HCT116 (cell line): Measurements from ENCODE around the gene CEP72.
"Not testable (repeated sequence)": the region's sequence is repeated elsewhere in the genome, so short reads cannot be mapped to it uniquely, and the experiment has no call there.

Source experiments
- CEBPB ChIP-seq: IDR thresholded peaks from 2 replicates; pipeline ENCODE4 v1.6.1; 2012; ENCODE audit warnings: low read depth
- EZH2 ChIP-seq: fragments of 200-600 bp; sonication (generic); IDR thresholded peaks from 2 replicates; pipeline ENCODE4 v1.6.1; 2017; ENCODE audit warnings: antibody characterized with exemption, mixed run types
- TF ChIP-seq, protein P1 (sequence below), 3 experiments: fragments of 200-600 bp in 1 of 3; sonication (generic) in 1 of 3; IDR thresholded peaks in 2 of 3; conservative IDR thresholded peaks in 1 of 3; 2 replicates each; pipeline ENCODE4 v1.5.1; 2012 to 2017; ENCODE audit warnings: low read depth in 2 of 3, low read length in 2 of 3, antibody characterized with exemption in 1 of 3, borderline replicate concordance in 1 of 3, control low read depth in 1 of 3, mild to moderate bottlenecking in 1 of 3, mixed read lengths in 1 of 3, mixed run types in 1 of 3, moderate library complexity in 1 of 3; ENCODE audit not compliant: insufficient read depth in 1 of 3

DNA sequence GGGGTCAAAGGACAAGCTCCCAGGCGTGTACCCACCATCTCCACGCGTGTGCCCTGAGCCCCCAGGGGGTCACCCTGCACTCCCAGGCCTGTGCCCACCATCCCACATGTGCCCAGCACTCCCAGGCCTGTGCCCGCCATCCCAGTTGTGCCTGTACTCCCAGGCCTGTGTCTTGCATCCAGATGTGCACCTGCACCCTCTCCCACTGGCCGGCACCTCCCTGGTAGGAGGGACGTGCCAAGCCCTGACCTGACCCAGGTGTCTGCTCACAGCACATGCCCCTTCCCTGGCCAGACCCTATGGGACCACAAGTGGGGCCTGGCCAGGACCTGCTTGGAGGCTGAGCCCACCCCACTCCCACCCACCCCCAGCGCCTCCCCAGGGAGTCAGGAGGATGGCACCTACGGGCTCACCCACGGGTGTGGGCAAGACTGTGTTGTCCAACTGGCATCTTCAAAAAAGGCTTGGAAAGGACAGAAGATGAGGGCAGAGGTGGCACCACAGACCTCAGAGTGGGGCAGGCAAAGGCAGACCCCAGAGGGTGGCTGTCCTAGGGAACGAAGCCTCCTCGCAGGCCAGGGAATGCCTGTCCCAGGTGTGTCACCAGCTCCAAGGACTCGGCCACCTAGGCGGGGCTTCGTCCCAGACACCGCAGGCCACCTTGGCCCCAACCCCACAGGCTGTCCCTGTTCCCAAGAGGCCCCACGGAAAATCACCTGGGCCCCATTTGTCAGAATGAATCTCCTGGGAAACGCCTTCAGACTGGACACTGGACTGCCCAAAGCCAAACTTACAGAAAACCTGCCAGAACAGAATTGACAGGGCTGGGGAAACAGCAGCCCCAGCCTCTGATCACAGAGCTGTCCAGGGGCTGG, 69.4 kb downstream of the CEP72 start:
- TF ChIP-seq EZH2, CEBPB: not testable (repeated sequence)
- TF ChIP-seq, protein P1, sequence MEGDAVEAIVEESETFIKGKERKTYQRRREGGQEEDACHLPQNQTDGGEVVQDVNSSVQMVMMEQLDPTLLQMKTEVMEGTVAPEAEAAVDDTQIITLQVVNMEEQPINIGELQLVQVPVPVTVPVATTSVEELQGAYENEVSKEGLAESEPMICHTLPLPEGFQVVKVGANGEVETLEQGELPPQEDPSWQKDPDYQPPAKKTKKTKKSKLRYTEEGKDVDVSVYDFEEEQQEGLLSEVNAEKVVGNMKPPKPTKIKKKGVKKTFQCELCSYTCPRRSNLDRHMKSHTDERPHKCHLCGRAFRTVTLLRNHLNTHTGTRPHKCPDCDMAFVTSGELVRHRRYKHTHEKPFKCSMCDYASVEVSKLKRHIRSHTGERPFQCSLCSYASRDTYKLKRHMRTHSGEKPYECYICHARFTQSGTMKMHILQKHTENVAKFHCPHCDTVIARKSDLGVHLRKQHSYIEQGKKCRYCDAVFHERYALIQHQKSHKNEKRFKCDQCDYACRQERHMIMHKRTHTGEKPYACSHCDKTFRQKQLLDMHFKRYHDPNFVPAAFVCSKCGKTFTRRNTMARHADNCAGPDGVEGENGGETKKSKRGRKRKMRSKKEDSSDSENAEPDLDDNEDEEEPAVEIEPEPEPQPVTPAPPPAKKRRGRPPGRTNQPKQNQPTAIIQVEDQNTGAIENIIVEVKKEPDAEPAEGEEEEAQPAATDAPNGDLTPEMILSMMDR (IDR thresholded peaks at IDR 0.05 in 2 of 3, conservative IDR thresholded peaks at IDR 0.05 in 1 of 3; ENCODE audit: borderline replicate concordance in 1 of 3, insufficient read depth in 1 of 3, low read depth in 2 of 3, low read length in 2 of 3), result not testable (repeated sequence)
